IMR-90 (cell line): Measurements from ENCODE around the gene CNGB1. TPM values are rescaled to one million over a fixed set of nuclear protein-coding genes. Genes with fewer than 3 reads are reported as not detected.

Experiments
- ATAC-seq: fragments of 200-7000 bp; cut with Tn5 transposase; 2 replicates; pipeline ENCODE4 v1.9.1; 2020; ENCODE audit warnings: low read depth, mild to moderate bottlenecking, moderate library complexity
- BruUV-seq: library from RNA; stranded (reverse); fragments of 400-500 nt; replicated peaks from 2 replicates; lab custom pipeline; 2021; lab: Mats Ljungman, UMichigan
- CTCF ChIA-PET: fragments of 300-600 bp; formaldehyde crosslinking; extraction: SDS; loops from one replicate; lab custom pipeline; 2021; ENCODE audit warnings: antibody characterized with exemption; lab: Yijun Ruan, JAX
- POLR2A ChIA-PET: fragments of 300-600 bp; sonication (Branson Sonifier 250); formaldehyde crosslinking; loops from one replicate; lab custom pipeline; 2022; ENCODE audit warnings: antibody characterized with exemption; ENCODE audit not compliant: unreplicated experiment; lab: Charles Lee
- DNase-seq: peaks from one replicate; pipeline ENCODE4 v3.0.0; 2013
- H2AFZ ChIP-seq: replicated peaks from 2 replicates; pipeline ENCODE3; 2013; ENCODE audit warnings: low read length, mild to moderate bottlenecking; ENCODE audit not compliant: poor library complexity
- H2AK5ac ChIP-seq: 2 replicates; pipeline ENCODE4 v1.6.1; 2013; ENCODE audit warnings: low read depth, low read length, inconsistent platforms
- H2AK9ac ChIP-seq: replicated peaks from 2 replicates; pipeline ENCODE3; 2013; ENCODE audit warnings: mild to moderate bottlenecking, low read depth, low read length, moderate library complexity; ENCODE audit not compliant: poor library complexity
- H2BK120ac ChIP-seq: 2 replicates; pipeline ENCODE4 v1.6.1; 2013; ENCODE audit warnings: low read depth, low read length, inconsistent platforms
- H2BK15ac ChIP-seq: 3 replicates; pipeline ENCODE4 v1.6.1; 2013; ENCODE audit warnings: low read depth, low read length, inconsistent platforms
- H2BK20ac ChIP-seq: 2 replicates; pipeline ENCODE4 v1.6.1; 2013; ENCODE audit warnings: low read depth, mild to moderate bottlenecking, inconsistent platforms, low read length, moderate library complexity
- H2BK5ac ChIP-seq: 2 replicates; pipeline ENCODE4 v1.6.1; 2013; ENCODE audit warnings: mild to moderate bottlenecking, low read depth, low read length, inconsistent platforms; ENCODE audit not compliant: poor library complexity, severe bottlenecking
- H3K14ac ChIP-seq: replicated peaks from 2 replicates; pipeline ENCODE4 v1.6.1; 2013; ENCODE audit warnings: low read depth, low read length, inconsistent platforms
- H3K18ac ChIP-seq: 2 replicates; pipeline ENCODE4 v1.6.1; 2013; ENCODE audit warnings: low read depth, low read length, control low read depth
- H3K23ac ChIP-seq: 2 replicates; pipeline ENCODE4 v1.6.1; 2013; ENCODE audit warnings: low read depth, low read length, inconsistent platforms
- H3K27ac ChIP-seq: 2 replicates; pipeline ENCODE4 v1.5.1; 2013; ENCODE audit warnings: mild to moderate bottlenecking, control low read depth, low read length; ENCODE audit not compliant: insufficient read depth
- H3K27me3 ChIP-seq: 2 replicates; pipeline ENCODE4 v1.6.1; 2013; ENCODE audit warnings: low read length; ENCODE audit not compliant: control insufficient read depth, insufficient read depth
- H3K36me3 ChIP-seq: 2 replicates; pipeline ENCODE4 v1.6.1; 2013; ENCODE audit warnings: low read length, mixed read lengths; ENCODE audit not compliant: control insufficient read depth, insufficient read depth
- H3K4ac ChIP-seq: 2 replicates; pipeline ENCODE4 v1.6.1; 2013; ENCODE audit warnings: low read depth, low read length, inconsistent platforms
- H3K4me1 ChIP-seq: 2 replicates; pipeline ENCODE4 v1.6.1; 2013; ENCODE audit warnings: low read length, mixed read lengths; ENCODE audit not compliant: control insufficient read depth, insufficient read depth
- H3K4me2 ChIP-seq: 2 replicates; pipeline ENCODE4 v1.6.1; 2013; ENCODE audit warnings: low read depth, mild to moderate bottlenecking, control low read depth, low read length, moderate library complexity
- H3K4me3 ChIP-seq: 2 replicates; pipeline ENCODE4 v1.5.1; 2013; ENCODE audit warnings: low read depth, mild to moderate bottlenecking, control low read depth, low read length, moderate library complexity; ENCODE audit not compliant: insufficient read depth
- H3K56ac ChIP-seq: 2 replicates; pipeline ENCODE4 v1.6.1; 2013; ENCODE audit warnings: low read length, inconsistent platforms; ENCODE audit not compliant: insufficient read depth; ENCODE audit errors: extremely low read depth
- H3K79me1 ChIP-seq, 2 experiments: 2 replicates each; pipeline ENCODE4 v1.6.1; 2013; ENCODE audit warnings: low read length in 2 of 2, inconsistent platforms in 1 of 2, low read depth in 1 of 2
- H3K9ac ChIP-seq: 2 replicates; pipeline ENCODE4 v1.6.1; 2013; ENCODE audit warnings: low read depth, low read length, control low read depth
- H3K9me1 ChIP-seq: 2 replicates; pipeline ENCODE4 v1.6.1; 2013; ENCODE audit warnings: low read length, inconsistent platforms; ENCODE audit not compliant: insufficient read depth
- H3K9me3 ChIP-seq: 2 replicates; pipeline ENCODE4 v1.6.1; 2013; ENCODE audit warnings: low read length; ENCODE audit not compliant: control insufficient read depth, insufficient read depth
- H4K20me1 ChIP-seq: 2 replicates; pipeline ENCODE4 v1.6.1; 2013; ENCODE audit warnings: low read length, inconsistent platforms; ENCODE audit not compliant: insufficient read depth
- H4K5ac ChIP-seq: 2 replicates; pipeline ENCODE4 v1.6.1; 2013; ENCODE audit warnings: mild to moderate bottlenecking, low read depth, low read length, control low read depth
- H4K8ac ChIP-seq, 2 experiments: 2 replicates each; pipeline ENCODE4 v1.6.1; 2013; ENCODE audit warnings: low read depth in 2 of 2, low read length in 2 of 2, control low read depth in 1 of 2, inconsistent platforms in 1 of 2
- H4K91ac ChIP-seq: 2 replicates; pipeline ENCODE4 v1.6.1; 2013; ENCODE audit warnings: low read depth, low read length, inconsistent platforms; ENCODE audit not compliant: insufficient read depth
- CHD1 ChIP-seq: IDR thresholded peaks from 2 replicates; pipeline ENCODE4 v1.6.1; 2012; ENCODE audit warnings: low read depth, low read length, improper control_type of control experiment
- MAFK ChIP-seq: IDR thresholded peaks from 2 replicates; pipeline ENCODE4 v1.6.1; 2012; ENCODE audit warnings: low read depth, low read length, improper control_type of control experiment
- MXI1 ChIP-seq: IDR thresholded peaks from 2 replicates; pipeline ENCODE4 v1.6.1; 2012; ENCODE audit warnings: low read depth, mild to moderate bottlenecking, low read length, moderate library complexity, borderline replicate concordance
- NFE2L2 ChIP-seq: fragments of 150-350 bp; IDR thresholded peaks from 2 replicates; pipeline ENCODE4 v1.6.1; 2016; ENCODE audit warnings: low read depth, mild to moderate bottlenecking, low read length
- RFX5 ChIP-seq: IDR thresholded peaks from 2 replicates; pipeline ENCODE4 v1.8.0; 2012; ENCODE audit warnings: low read depth, mild to moderate bottlenecking, low read length, moderate library complexity
- USF2 ChIP-seq: fragments of 150-350 bp; IDR thresholded peaks from 2 replicates; pipeline ENCODE4 v1.6.1; 2017; ENCODE audit warnings: mild to moderate bottlenecking, antibody characterized with exemption, low read length, low read depth
- WGBS, 2 experiments: methylation state at CpG; one replicate each; pipeline versions ENCODE4 v1.1.5 to v1.1.7; 2013; ENCODE audit warnings: missing lambda C conversion rate in 2 of 2; ENCODE audit not compliant: insufficient read length in 1 of 2; ENCODE audit errors: extremely low coverage in 2 of 2; 5-methylcytosine and 5-hydroxymethylcytosine counted together
- dilution Hi-C: fragments of 300-500 bp; cut with HindIII; formaldehyde crosslinking; loops from one replicate; pipeline ENCODE4 v1.14.3; 2018; ENCODE audit warnings: low sequenced_read_pairs; ENCODE audit not compliant: unreplicated experiment
- in situ Hi-C: fragments of 300-500 bp; cut with MboI; formaldehyde crosslinking; loops from 3 replicates; pipeline ENCODE4 v1.14.3; 2019; ENCODE audit warnings: low sequenced_read_pairs, inconsistent platforms, mixed read lengths
- intact Hi-C: fragments of 100-400 bp; cut with micrococcal nuclease; formaldehyde crosslinking; loops from 2 replicates; pipeline ENCODE4 v1.10.0; 2022
- polyA plus RNA-seq, 3 experiments: library from polyadenylated mRNA; depleted of rRNA; stranded (reverse); fragments of >200 nt; gene quantifications; 2 replicates each; pipeline ENCODE4 v1.2.3, GENCODE V29; 2012; ENCODE audit warnings: low replicate concordance in 1 of 3
- total RNA-seq: library from RNA; depleted of rRNA; stranded (reverse); fragments of >200 nt; gene quantifications from 2 replicates; pipeline ENCODE4 v1.2.3, GENCODE V29; 2012
- TF ChIP-seq, protein P1 (sequence below): fragments of 150-350 bp; IDR thresholded peaks from 2 replicates; pipeline ENCODE4 v1.6.1; 2016; ENCODE audit warnings: low read depth, mild to moderate bottlenecking, low read length, moderate library complexity, borderline replicate concordance
- TF ChIP-seq, protein P2 (sequence below): conservative IDR thresholded peaks from 2 replicates; pipeline ENCODE4 v1.5.1; 2012; ENCODE audit warnings: mild to moderate bottlenecking, low read depth, low read length, improper control_type of control experiment

Gene CNGB1
- total and polyA plus RNA-seq, 2 of the 4 experiments (the other 2 are of a cell fraction): not detected

- DNase-seq (no peak), ATAC-seq (no peak)
- Histone ChIP-seq H3K9me3 (no peaks in the 10 kb centered on the region), H3K4me1 (peaks cover 8% of the 10 kb centered on the region; the same call in 1 of the 2 replicates), H3K18ac (no peak overlapping the region), H2AFZ (no peak overlapping the region), H4K5ac (no peak overlapping the region), H3K4me2 (no peak overlapping the region), H4K20me1 (peaks cover 23% of the 10 kb centered on the region), H2BK5ac (no peak overlapping the region), H2BK20ac (no peak overlapping the region), H2AK5ac (no peak overlapping the region), H3K27me3 (no peaks in the 10 kb centered on the region), H3K79me1 (peaks cover 9 to 48% of the 10 kb centered on the region in 2 experiments; a peak in 3 of 4 replicates), H3K23ac (no peak overlapping the region), H3K4ac (no peak overlapping the region), H3K9me1 (peaks cover 5% of the 10 kb centered on the region; the same call in 1 of the 2 replicates), H2AK9ac (no peak overlapping the region), H3K4me3 (no peak overlapping the region), H3K9ac (no peak overlapping the region), H3K36me3 (peaks cover 34% of the 10 kb centered on the region; the same call in 1 of the 2 replicates), H2BK120ac (no peak overlapping the region), H3K56ac (no peak overlapping the region), H3K27ac (no peak overlapping the region), H4K91ac (no peak overlapping the region), H3K14ac (no peak overlapping the region), H2BK15ac (no peak overlapping the region), H4K8ac (no peak overlapping the region)
- no peak for TF ChIP-seq RFX5
- TF ChIP-seq, protein P1, sequence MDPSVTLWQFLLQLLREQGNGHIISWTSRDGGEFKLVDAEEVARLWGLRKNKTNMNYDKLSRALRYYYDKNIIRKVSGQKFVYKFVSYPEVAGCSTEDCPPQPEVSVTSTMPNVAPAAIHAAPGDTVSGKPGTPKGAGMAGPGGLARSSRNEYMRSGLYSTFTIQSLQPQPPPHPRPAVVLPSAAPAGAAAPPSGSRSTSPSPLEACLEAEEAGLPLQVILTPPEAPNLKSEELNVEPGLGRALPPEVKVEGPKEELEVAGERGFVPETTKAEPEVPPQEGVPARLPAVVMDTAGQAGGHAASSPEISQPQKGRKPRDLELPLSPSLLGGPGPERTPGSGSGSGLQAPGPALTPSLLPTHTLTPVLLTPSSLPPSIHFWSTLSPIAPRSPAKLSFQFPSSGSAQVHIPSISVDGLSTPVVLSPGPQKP: no peak
- TF ChIP-seq CHD1: no peak
- no peak for TF ChIP-seq MAFK
- TF ChIP-seq, protein P2, sequence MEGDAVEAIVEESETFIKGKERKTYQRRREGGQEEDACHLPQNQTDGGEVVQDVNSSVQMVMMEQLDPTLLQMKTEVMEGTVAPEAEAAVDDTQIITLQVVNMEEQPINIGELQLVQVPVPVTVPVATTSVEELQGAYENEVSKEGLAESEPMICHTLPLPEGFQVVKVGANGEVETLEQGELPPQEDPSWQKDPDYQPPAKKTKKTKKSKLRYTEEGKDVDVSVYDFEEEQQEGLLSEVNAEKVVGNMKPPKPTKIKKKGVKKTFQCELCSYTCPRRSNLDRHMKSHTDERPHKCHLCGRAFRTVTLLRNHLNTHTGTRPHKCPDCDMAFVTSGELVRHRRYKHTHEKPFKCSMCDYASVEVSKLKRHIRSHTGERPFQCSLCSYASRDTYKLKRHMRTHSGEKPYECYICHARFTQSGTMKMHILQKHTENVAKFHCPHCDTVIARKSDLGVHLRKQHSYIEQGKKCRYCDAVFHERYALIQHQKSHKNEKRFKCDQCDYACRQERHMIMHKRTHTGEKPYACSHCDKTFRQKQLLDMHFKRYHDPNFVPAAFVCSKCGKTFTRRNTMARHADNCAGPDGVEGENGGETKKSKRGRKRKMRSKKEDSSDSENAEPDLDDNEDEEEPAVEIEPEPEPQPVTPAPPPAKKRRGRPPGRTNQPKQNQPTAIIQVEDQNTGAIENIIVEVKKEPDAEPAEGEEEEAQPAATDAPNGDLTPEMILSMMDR: no peak
- no peak for TF ChIP-seq USF2
- no peak for TF ChIP-seq MXI1
- no peak for TF ChIP-seq NFE2L2
- dilution Hi-C loops: no loop called here
- WGBS, 2 experiments: 95% methylated on average over 58 of the region's 62 CpGs; no CpG with 5 or more reads in 1 of the 2 experiments
- BruUV-seq: no TSS peak
- POLR2A ChIA-PET: no interaction called here
- in situ Hi-C loops: no loop called here
- intact Hi-C loops: no loop called here
- CTCF ChIA-PET: no interaction called here
These were observed 25.7 kb upstream of the CNGB1 start for GRCh38 chr16:57996406-57997175.
